ENCODE measurements around the gene ENTHD1. TPM values are rescaled to one million over a fixed set of nuclear protein-coding genes. Genes with fewer than 3 reads are reported as not detected.

Gene ENTHD1
- total RNA-seq, 2 donors from 2014 or later, result not detected

DNA sequence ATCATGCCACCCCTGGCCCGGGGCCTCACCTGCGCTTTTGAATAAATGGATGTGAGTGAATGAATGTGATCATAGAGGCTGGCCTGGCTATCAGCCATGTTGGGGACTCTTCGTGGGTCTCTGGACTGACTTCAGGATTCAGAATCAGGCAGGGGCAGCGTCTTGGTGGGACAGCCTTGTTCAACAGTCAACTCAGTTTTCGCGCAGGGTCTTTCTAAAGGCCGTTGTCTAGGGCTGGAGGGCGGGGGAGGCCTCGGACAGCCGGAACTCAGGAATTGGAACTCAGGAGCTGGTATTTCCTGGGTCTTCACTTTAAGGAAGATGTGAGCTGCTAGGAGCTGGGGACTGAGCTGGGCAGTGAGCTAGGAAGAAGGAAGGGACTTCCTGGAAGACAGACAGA, 177.0 kb downstream of the ENTHD1 start:
- Histone ChIP-seq H3K27ac (no peak overlapping the region), H3K4me1 (no peaks in the 10 kb centered on the region), H3K36me3 (no peaks in the 10 kb centered on the region), H3K4me3 (no peak overlapping the region), H3K9me3 (no peaks in the 10 kb centered on the region), H3K27me3 (no peaks in the 10 kb centered on the region), H3K9ac (ENCODE audit: low read depth in 2 of 2, low read length in 2 of 2) (no peak overlapping the region)
- TF ChIP-seq, protein P1, sequence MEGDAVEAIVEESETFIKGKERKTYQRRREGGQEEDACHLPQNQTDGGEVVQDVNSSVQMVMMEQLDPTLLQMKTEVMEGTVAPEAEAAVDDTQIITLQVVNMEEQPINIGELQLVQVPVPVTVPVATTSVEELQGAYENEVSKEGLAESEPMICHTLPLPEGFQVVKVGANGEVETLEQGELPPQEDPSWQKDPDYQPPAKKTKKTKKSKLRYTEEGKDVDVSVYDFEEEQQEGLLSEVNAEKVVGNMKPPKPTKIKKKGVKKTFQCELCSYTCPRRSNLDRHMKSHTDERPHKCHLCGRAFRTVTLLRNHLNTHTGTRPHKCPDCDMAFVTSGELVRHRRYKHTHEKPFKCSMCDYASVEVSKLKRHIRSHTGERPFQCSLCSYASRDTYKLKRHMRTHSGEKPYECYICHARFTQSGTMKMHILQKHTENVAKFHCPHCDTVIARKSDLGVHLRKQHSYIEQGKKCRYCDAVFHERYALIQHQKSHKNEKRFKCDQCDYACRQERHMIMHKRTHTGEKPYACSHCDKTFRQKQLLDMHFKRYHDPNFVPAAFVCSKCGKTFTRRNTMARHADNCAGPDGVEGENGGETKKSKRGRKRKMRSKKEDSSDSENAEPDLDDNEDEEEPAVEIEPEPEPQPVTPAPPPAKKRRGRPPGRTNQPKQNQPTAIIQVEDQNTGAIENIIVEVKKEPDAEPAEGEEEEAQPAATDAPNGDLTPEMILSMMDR (IDR thresholded peaks at IDR 0.05), result no peak
- intact Hi-C loops (cut with DNase I), result no loop called here
- DNase-seq, result no peak

GRCh38 chr22:39715778-39716495, 177.6 kb downstream of the ENTHD1 start:
- Histone ChIP-seq H3K4me3 (no peak overlapping the region), H3K36me3 (no peaks in the 10 kb centered on the region), H3K27me3 (no peaks in the 10 kb centered on the region), H3K9ac (ENCODE audit: low read depth in 2 of 2, low read length in 2 of 2) (no peak overlapping the region), H3K4me1 (no peaks in the 10 kb centered on the region), H3K27ac (no peak overlapping the region), H3K9me3 (no peaks in the 10 kb centered on the region)
- TF ChIP-seq, protein P1 (IDR thresholded peaks at IDR 0.05), result no peak
- no peak for DNase-seq
- intact Hi-C loops (cut with DNase I), result no loop called here

GRCh38 chr22:39714321-39714720, 179.2 kb downstream of the ENTHD1 start:
- Histone ChIP-seq H3K36me3 (no peaks in the 10 kb centered on the region), H3K27me3 (no peaks in the 10 kb centered on the region), H3K9ac (ENCODE audit: low read depth in 2 of 2, low read length in 2 of 2) (no peak overlapping the region), H3K4me1 (no peaks in the 10 kb centered on the region), H3K4me3 (no peak overlapping the region), H3K9me3 (no peaks in the 10 kb centered on the region), H3K27ac (no peak overlapping the region)
- intact Hi-C loops (cut with DNase I), result no loop called here
- TF ChIP-seq, protein P1 (IDR thresholded peaks at IDR 0.05), result no peak
- DNase-seq, result no peak

DNA sequence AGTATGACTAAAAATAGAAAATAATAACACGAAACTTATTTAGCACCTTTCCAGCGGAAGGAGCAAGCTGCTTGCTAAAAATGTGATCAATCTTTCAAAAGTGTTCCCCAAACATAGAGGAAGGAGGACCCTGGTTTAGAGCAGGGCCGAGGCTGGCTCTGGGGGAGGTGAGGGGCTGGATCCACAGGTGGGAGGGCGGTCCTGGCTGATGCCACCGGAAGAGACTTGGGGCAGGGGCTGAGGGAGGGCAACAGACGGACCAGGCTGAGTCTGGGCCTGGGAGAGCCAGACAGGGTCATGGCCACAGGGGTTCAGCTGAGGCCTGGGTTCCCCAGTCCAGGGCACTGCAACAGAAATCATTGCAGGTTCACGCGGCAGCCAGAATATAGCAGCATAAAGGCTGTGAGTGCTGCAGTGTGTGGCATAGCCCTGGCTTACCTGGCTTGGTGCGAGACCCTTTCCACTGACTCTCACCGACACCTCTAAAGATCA, 179.7 kb downstream of the ENTHD1 start:
- intact Hi-C loops (cut with DNase I), result no loop called here
- H3K36me3 ChIP-seq, result no peaks in the 10 kb centered on the region
- H3K9ac ChIP-seq (ENCODE audit: low read depth in 2 of 2, low read length in 2 of 2), result no peak overlapping the region
- no peak overlapping the region for H3K27ac ChIP-seq
- H3K4me1 ChIP-seq, result no peaks in the 10 kb centered on the region
- DNase-seq, result no peak
- TF ChIP-seq, protein P1 (IDR thresholded peaks at IDR 0.05), result no peak
- no peak overlapping the region for H3K4me3 ChIP-seq
- H3K27me3 ChIP-seq, result no peaks in the 10 kb centered on the region
- no peaks in the 10 kb centered on the region for H3K9me3 ChIP-seq

DNA sequence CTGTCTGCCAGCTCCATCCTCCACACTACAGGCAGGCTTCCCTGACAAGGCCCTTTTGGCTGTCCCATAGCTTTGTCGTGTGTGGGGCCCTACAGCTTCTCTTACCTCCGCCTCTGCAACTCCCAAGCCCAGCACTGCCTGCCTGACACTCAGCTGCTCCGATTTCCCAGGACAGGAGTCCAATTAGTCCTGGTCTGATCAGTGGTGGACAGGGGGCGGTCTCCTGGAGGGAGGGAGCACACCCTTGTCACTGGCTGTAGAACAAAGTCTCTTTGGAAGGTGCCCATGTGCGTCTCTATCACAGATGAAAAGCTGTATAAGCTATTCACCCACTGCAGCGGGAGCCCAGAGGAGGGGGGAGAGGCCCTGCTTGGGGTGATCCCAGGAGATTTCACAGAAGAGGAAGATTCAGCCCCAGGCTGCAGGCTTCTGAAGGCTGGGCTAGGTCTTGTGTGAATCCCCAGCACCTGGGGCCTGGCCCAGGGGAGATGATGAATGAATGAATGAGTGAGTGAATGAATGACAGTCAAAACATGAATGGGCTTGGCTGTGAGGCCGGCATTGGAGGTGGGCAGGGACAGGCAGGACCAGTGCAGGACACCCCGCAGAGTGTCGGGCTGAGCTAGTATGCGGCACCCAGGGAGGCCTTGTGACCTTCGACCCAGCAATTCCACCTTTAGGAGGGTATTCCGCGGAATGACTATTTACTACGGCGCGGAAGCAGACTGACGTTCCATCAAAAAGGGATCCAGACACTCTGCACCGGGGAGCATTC, 180.6 kb downstream of the ENTHD1 start:
- no peaks in the 10 kb centered on the region for H3K36me3 ChIP-seq
- H3K9me3 ChIP-seq, result no peaks in the 10 kb centered on the region
- TF ChIP-seq, protein P1 (IDR thresholded peaks at IDR 0.05), result no peak
- H3K27ac ChIP-seq, result no peak overlapping the region
- intact Hi-C loops (cut with DNase I), result no loop called here
- no peak overlapping the region for H3K9ac ChIP-seq (ENCODE audit: low read depth in 2 of 2, low read length in 2 of 2)
- no peaks in the 10 kb centered on the region for H3K4me1 ChIP-seq
- no peaks in the 10 kb centered on the region for H3K27me3 ChIP-seq
- no peak for DNase-seq
- no peak overlapping the region for H3K4me3 ChIP-seq

Measured in colonic mucosa (tissue), 4 donors.